ENCODE data around the gene DYSF. TPM values are rescaled to one million over a fixed set of nuclear protein-coding genes. Genes with fewer than 3 reads are reported as not detected.
"Not testable (repeated sequence)": the region's sequence is repeated elsewhere in the genome, so short reads cannot be mapped to it uniquely, and the experiment has no call there.

The DYSF gene
- polyA plus RNA-seq, 5 donors = 14.6 to 25.8 (median 15.4) TPM

DNA sequence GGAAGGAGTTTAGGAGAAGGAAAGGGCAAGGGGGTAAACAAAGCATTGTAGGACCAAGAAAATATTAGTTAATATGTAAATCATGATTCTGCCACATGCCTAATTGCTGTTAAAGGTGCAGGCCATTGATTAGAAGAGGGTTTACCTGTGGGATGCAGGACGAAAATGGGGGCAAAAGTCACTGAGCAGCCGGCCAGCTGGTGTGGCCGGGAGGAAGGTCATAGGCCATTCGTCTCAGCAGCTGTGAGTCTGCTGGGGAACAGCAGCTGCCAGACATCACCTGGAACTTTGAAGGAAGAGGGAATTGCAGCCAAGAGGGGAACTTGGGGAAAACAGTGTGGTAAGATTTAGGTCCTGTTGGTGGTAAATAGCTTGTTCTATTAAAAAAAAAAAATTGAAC, 184.4 kb downstream of the DYSF start:
- no peak for DNase-seq

- no peak for DNase-seq
Measured at GRCh38 chr2:71639735-71640134, 186.4 kb downstream of the DYSF start.

DNA sequence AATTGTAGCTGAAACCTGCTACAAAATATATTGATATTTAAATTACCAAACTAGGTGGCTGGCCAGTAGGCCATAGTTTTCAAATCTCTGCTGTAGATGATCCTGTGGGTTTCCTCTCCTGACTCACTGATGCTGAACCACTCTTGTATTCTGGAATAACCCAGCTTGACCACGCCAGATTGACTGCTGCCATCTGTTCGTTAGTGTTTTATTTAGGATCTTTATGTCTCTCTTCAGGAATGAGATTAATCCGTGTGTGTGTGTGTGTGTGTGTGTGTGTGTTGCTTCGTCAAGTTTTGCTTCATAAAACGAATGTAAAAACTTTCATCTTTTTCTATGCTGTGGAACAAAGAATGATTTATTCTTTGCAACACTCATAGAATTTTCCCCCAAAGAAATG, 187.1 kb downstream of the DYSF start:
- no peak for DNase-seq

- no peak for DNase-seq
Measured at GRCh38 chr2:71643674-71644357, 190.5 kb downstream of the DYSF start.

DNA sequence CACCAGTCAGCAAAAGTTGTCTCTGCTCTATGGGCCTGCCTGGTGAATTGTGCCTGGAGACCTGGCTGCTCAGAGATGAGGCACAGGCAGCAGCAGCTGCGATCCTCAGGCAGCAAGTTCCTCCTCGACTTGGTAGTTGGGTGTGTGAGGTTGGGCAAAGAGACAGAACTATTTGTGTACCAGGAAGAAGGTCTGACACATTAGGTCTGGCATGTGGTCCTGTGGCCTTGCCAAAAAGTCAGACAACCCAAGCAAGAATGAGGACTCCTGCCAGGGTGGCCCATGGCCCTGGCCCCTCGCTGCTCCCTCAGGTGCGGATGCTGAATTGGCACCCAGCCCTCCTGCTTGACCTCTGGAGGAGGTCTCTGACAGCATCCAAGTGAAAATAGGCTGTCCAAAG, 192.7 kb downstream of the DYSF start:
- no peak for DNase-seq

DNA sequence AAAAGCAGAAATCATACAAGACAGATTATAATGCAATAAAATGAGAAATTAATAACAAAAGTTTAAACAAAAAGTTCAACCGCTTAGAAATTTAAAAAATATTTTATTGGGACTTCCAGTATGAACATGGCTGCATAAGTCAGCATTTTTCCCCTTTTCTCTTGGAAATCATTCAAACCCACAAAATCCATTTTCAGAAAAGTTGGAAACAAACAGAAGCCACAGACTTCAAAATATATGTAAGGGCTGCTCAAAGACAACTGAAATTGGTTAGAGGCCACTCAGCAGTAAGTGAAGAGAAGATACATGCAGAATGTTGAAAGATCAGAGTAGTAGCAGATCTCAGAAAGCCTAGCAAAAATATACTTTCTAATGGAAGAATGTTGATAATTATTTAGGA, 194.0 kb downstream of the DYSF start:
- no peak for DNase-seq

- no peak for DNase-seq
Measured at GRCh38 chr2:71655498-71655897, 202.1 kb downstream of the DYSF start.

GRCh38 chr2:71658256-71658655, 204.9 kb downstream of the DYSF start:
- DNase-seq = not testable (repeated sequence)

DNA sequence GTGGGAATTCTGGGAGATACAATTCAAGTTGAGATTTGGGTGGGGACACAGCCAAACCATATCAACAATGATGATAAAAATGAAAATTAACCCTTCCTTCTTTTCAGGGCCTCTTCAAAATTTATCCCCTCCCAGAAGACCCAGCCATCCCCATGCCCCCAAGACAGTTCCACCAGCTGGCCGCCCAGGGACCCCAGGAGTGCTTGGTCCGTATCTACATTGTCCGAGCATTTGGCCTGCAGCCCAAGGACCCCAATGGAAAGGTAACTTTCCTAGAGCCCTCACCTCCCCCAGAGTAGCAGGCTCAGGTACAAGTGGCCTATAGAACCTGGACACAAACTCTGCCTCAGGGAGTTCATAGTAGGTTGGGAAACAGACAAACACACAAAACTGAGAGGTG, 205.4 kb downstream of the DYSF start:
- no peak for DNase-seq

DNA sequence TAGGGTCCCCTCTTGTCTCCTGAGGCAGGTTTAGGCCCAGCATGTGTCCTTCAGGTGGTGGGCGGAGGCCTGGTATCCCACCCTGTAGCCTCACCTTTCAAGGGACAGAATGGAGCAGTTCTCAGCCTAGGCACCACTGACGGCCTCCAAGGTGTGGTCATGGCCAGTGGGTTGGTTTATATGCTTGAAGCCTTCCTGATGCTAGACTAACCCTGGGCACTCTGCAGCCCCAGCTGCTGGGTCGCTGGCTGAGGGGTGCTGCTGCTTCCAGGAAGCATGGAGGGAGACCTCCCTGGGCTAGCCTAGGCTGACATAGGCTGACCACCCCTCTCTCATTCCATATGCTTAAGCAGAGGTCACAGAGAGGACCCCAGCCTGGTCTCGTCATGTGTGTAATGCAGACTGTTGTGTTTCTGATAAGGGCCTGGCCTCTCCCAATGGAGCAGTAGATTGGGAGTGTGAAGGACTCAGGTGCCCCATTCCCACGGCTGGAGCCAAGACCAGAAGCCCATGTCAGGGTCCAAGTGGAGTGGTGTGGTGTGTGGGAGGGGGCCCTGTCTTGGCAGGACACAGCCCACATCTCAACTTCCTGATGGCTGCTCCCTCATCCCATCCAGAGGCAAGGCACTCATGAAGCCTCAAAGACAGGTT, 206.6 kb downstream of the DYSF start:
- DNase-seq = no peak

DNA sequence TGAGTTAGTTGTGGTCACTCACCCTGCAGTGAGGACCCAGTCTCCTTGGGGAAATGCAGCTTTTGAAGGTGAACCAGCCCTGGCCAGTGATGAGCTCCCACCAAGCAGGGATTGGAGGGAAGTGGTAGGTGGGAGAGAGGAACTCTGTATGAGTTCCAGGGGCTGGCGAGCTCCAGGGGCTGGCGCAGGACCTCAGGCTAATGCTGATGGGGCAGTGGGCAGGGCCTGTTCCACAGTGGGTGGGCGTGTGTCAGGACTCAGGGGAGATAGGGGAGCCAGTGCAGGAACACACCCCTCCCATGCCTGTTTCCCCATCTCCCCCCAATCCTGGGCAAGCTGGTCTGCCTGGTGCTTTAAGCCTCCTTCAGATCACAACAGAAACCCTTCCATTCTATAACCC, 208.4 kb downstream of the DYSF start:
- DNase-seq = no peak

DNA sequence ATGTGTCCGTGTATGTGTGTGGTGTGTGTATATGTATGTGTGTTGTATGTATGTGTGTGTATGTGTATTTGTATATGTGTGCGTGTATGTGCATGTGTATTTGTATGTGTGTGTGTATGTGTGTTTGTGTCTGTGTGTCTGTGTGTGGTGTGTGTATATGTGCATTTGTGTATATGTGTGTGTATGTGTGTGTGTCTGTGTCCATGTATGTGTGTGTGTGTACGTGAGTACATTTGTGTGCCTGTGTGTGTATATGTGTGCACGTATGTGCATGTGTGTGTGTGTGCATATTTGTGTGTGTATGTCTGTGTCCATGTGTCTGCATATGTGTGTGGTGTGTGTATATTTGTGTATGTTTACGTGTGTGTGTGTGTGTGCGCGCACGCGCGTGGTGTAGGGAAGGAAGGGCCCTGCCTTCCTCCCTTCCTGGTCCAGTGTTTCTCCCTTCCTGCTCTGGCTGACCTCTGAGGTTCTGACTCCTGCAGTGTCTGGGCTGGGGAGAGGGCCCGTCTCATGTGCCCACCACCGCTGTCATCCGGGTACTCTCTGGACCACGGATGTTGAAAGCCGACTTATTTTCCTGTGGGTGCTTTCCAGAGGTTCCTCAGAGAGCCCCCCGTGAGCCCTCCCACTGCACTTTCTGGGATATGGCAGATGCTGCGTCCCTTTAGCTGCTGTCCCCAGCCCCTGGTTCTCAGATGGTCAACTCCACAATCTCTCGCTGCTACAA, 209.5 kb downstream of the DYSF start:
- no peak for DNase-seq

- DNase-seq = no peak
Measured at GRCh38 chr2:71664161-71664560, 210.8 kb downstream of the DYSF start.

- DNase-seq = no peak
Measured at GRCh38 chr2:71665168-71666093, 212.1 kb downstream of the DYSF start.

DNA sequence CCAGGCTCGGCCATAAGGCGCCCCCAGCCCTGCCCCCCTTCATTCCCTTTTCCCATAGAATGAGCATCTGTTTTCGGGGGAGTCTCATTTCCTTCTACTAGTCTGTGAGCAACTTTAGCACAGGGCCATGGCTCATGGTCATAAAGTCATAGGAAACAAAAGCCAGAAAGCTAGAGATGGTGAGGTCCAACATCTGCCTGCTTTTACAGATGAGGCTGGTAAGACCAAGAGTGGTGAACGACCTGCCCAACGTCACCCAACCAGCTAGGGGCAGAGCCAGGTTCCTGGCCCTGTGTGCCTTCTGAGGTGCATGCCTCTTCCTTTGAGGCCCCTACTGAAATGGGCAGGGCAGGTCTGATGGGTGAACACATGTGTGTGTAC, 212.7 kb downstream of the DYSF start:
- no peak for DNase-seq

DNA sequence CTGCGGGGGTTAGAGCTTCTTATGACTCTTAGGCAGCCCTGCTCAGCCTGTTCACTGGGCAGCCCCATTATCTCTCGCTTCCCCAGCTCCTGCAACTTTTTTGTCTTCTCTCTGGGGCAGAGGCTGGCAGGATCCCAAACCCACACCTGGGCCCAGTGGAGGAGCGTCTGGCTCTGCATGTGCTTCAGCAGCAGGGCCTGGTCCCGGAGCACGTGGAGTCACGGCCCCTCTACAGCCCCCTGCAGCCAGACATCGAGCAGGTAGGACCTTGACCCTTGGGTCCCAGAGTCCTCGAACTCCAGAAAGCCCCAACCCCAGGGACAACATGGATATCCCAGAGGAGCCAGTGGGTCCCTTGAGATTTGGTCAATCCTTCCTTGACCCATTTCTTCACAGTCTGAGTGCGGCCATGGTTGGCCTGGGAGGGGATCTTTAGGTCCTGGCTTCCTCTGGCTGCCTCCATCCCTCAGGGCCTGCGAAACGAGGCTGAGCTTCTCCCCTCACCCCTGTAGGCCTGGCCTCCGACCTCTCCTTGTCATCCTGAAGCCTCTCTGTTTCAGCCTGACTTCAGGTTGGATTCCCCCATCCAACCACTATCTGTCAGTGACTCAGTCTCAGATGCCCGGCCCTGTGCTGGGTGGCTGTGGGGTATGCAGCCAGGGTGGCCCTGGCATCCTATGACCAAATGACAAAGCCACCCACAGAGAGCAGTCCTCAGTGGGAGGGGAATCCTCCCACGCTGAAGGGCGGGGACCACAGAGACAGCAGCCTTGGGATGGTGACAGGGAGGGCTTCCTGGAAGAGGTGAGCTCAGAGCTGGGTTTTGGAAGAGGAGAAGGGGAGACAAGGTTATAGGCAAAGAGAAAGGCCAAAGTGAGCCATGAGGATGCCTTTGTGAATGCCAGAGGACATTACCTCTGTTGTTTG, 214.2 kb downstream of the DYSF start:
- no peak for DNase-seq

- no peak for DNase-seq
Measured at GRCh38 chr2:71668326-71669057, 215.1 kb downstream of the DYSF start.

GRCh38 chr2:71669058-71669456, 215.7 kb downstream of the DYSF start:
- no peak for DNase-seq

DNA sequence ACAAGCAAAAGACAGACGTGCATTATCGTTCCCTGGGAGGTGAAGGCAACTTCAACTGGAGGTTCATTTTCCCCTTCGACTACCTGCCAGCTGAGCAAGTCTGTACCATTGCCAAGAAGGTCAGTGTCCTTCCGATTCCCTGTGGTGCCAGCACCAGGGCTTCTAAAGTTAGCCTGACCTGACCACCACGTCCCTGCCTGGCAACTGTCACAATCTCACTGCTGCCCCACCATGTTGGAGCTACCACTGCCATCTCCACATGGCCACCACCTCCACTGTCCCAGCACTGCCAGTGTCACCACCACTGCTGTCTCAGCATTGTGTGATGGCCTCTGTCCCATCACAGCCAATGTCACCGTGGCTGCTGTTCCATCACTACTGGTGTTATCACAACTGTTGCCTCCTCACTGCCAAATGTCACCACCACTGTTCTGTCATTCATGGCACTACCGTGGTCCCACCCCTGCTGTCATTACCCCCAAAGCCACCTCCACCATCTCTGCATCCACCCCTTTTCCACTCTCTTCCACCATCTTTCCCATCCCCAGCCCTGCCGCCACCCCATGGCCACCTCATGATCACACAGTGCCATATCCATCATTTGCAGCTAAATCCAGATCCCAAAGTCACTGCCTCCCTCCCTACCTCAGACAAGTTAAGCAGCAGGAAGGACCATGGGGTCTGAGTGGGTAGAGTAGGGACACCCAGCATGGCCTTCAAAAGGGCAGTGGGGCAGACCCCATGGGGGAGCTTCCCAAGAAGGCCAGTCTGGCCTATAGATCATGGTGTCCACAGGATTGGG, 216.5 kb downstream of the DYSF start:
- no peak for DNase-seq

All from right lung (tissue), 5 donors.